Neural cell (in vitro differentiated cells): ENCODE data around the gene PPP1R14B. TPM values are rescaled to one million over a fixed set of nuclear protein-coding genes. Genes with fewer than 3 reads are reported as not detected.

Experiments
- H2AFZ ChIP-seq: fragments of 200-600, 300-800 bp; sonication (generic), shearing (Covaris generic); 2 replicates; pipeline ENCODE4 v1.6.0; 2014; ENCODE audit warnings: low read depth, mild to moderate bottlenecking, antibody characterized with exemption, low read length, moderate library complexity
- H3F3A ChIP-seq: fragments of 200-600 bp; shearing (Covaris generic); 2 replicates; pipeline ENCODE4 v1.6.1; 2016; ENCODE audit warnings: mild to moderate bottlenecking, moderate library complexity, mixed read lengths, antibody characterized with exemption, low read length; ENCODE audit not compliant: insufficient read depth, poor library complexity, severe bottlenecking
- H3K27ac ChIP-seq: fragments of 200-600, 300-800 bp; sonication (generic), shearing (Covaris generic); 2 replicates; pipeline ENCODE4 v1.5.1; 2014; ENCODE audit warnings: mild to moderate bottlenecking, low read length, moderate library complexity
- H3K27me3 ChIP-seq: fragments of 300-800, 200-600 bp; sonication (generic), shearing (Covaris generic); 2 replicates; pipeline ENCODE4 v1.6.0; 2014; ENCODE audit warnings: mild to moderate bottlenecking, low read depth, low read length, moderate library complexity; ENCODE audit not compliant: insufficient read depth
- H3K36me3 ChIP-seq: fragments of 300-800, 200-600 bp; sonication (generic), shearing (Covaris generic); 2 replicates; pipeline ENCODE4 v1.5.1; 2014; ENCODE audit warnings: mild to moderate bottlenecking, antibody characterized with exemption, low read length, moderate library complexity; ENCODE audit not compliant: insufficient read depth
- H3K4me2 ChIP-seq: fragments of 300-800, 200-600 bp; sonication (generic), shearing (Covaris generic); 2 replicates; pipeline ENCODE4 v1.6.0; 2014; ENCODE audit warnings: mild to moderate bottlenecking, low read length
- H3K4me3 ChIP-seq: fragments of 300-800, 200-600 bp; sonication (generic), shearing (Covaris generic); 2 replicates; pipeline ENCODE4 v1.5.1; 2014; ENCODE audit warnings: mild to moderate bottlenecking, low read length, moderate library complexity
- H3K79me2 ChIP-seq: fragments of 200-600 bp; shearing (Covaris generic); replicated peaks from 2 replicates; pipeline ENCODE4 v1.6.0; 2014; ENCODE audit warnings: mild to moderate bottlenecking, low read length, moderate library complexity; ENCODE audit not compliant: insufficient read depth
- H3K9ac ChIP-seq: fragments of 300-800, 200-600 bp; sonication (generic), shearing (Covaris generic); 2 replicates; pipeline ENCODE4 v1.6.1; 2016; ENCODE audit warnings: mild to moderate bottlenecking, low read length, mixed read lengths
- H3K9me2 ChIP-seq: fragments of 200-600 bp; shearing (Covaris generic); 2 replicates; pipeline ENCODE4 v1.6.1; 2016; ENCODE audit warnings: mild to moderate bottlenecking, low read length, mixed read lengths; ENCODE audit not compliant: insufficient read depth
- H3K9me3 ChIP-seq: fragments of 200-600, 300-800 bp; sonication (generic), shearing (Covaris generic); 2 replicates; pipeline ENCODE4 v1.6.1; 2016; ENCODE audit warnings: mild to moderate bottlenecking, mixed run types, low read length, moderate library complexity, mixed read lengths
- H4K20me1 ChIP-seq: fragments of 200-600 bp; shearing (Covaris generic); 2 replicates; pipeline ENCODE4 v1.6.1; 2016; ENCODE audit warnings: mild to moderate bottlenecking, mixed run types; ENCODE audit not compliant: insufficient read depth
- CTCF ChIP-seq: fragments of 450-650 bp; IDR thresholded peaks from 2 replicates; pipeline ENCODE4 v1.5.1; 2014; ENCODE audit warnings: antibody characterized with exemption, mild to moderate bottlenecking, moderate library complexity; ENCODE audit not compliant: poor library complexity, severe bottlenecking
- EP300 ChIP-seq: fragments of 450-650 bp; conservative IDR thresholded peaks from 2 replicates; pipeline ENCODE4 v1.6.1; 2014; ENCODE audit warnings: antibody characterized with exemption, mild to moderate bottlenecking, moderate library complexity; ENCODE audit not compliant: poor library complexity, severe bottlenecking
- EZH2 ChIP-seq: fragments of 200-600, 300-800 bp; shearing (Covaris generic), sonication (generic); IDR thresholded peaks from 2 replicates; pipeline ENCODE4 v1.6.1; 2014; ENCODE audit warnings: antibody characterized with exemption, low read length, borderline replicate concordance, mild to moderate bottlenecking; ENCODE audit not compliant: insufficient read depth, poor library complexity, severe bottlenecking
- MXI1 ChIP-seq: fragments of 450-650 bp; conservative IDR thresholded peaks from 2 replicates; pipeline ENCODE4 v1.6.1; 2014; ENCODE audit warnings: antibody characterized with exemption, mild to moderate bottlenecking; ENCODE audit not compliant: poor library complexity, severe bottlenecking
- POLR2AphosphoS5 ChIP-seq: IDR thresholded peaks from 2 replicates; pipeline ENCODE4 v1.6.1; 2012
- RAD21 ChIP-seq: fragments of 450-650 bp; conservative IDR thresholded peaks from 2 replicates; pipeline ENCODE4 v1.6.1; 2014; ENCODE audit warnings: antibody characterized with exemption, mild to moderate bottlenecking, moderate library complexity
- REST ChIP-seq: IDR thresholded peaks from 2 replicates; pipeline ENCODE4 v1.6.1; 2012; ENCODE audit warnings: borderline replicate concordance
- SMC3 ChIP-seq: fragments of 450-650 bp; conservative IDR thresholded peaks from 2 replicates; pipeline ENCODE4 v1.6.1; 2014; ENCODE audit warnings: antibody characterized with exemption, mild to moderate bottlenecking, moderate library complexity; ENCODE audit not compliant: poor library complexity
- TAF1 ChIP-seq: IDR thresholded peaks from 2 replicates; pipeline ENCODE4 v1.6.1; 2012; ENCODE audit warnings: low read depth
- polyA plus RNA-seq: library from polyadenylated mRNA; depleted of rRNA; stranded (reverse); fragments of >200 nt; gene quantifications from 2 replicates; pipeline ENCODE4 v1.2.3, GENCODE V29; 2014

PPP1R14B gene
- polyA plus RNA-seq, 1 donor from 2014 or later, result 400 TPM

GRCh38 chr11:64229090-64229743 is 17.5 kb downstream of the PPP1R14B start:
- Histone ChIP-seq H3K36me3 (no peaks in the 10 kb centered on the region), H3K4me3 (peak overlapping the region; percentile 94), H4K20me1 (no peaks in the 10 kb centered on the region), H3K27me3 (peaks cover 8% of the 10 kb centered on the region), H3K27ac (peak overlapping the region; percentile 88), H3K9me3 (no peaks in the 10 kb centered on the region), H3K9me2 (no peaks in the 10 kb centered on the region), H3K79me2 (peaks cover 6% of the 10 kb centered on the region), H3F3A (no peaks in the 10 kb centered on the region), H2AFZ (no peak overlapping the region), H3K9ac (peak overlapping the region; percentile 88), H3K4me2 (peak overlapping the region; percentile 70)
- TF ChIP-seq RAD21 (no peak), POLR2AphosphoS5 (no peak), CTCF (no peak), EP300 (no peak)

GRCh38 chr11:64227405-64227956 is 19.3 kb downstream of the PPP1R14B start:
- Histone ChIP-seq H3K4me2 (no peak overlapping the region), H3K27ac (no peak overlapping the region), H3K9me2 (no peaks in the 10 kb centered on the region), H3K27me3 (no peaks in the 10 kb centered on the region), H3F3A (no peaks in the 10 kb centered on the region), H3K79me2 (peaks cover 6% of the 10 kb centered on the region), H3K9ac (no peak overlapping the region), H3K36me3 (no peaks in the 10 kb centered on the region), H2AFZ (no peak overlapping the region), H4K20me1 (no peaks in the 10 kb centered on the region), H3K9me3 (no peaks in the 10 kb centered on the region), H3K4me3 (peak overlapping the region; percentile 84)
- no peak for TF ChIP-seq MXI1
- no peak for TF ChIP-seq REST
- no peak for TF ChIP-seq CTCF
- no peak for TF ChIP-seq RAD21
- no peak for TF ChIP-seq POLR2AphosphoS5
- no peak for TF ChIP-seq SMC3
- no peak for TF ChIP-seq TAF1
- TF ChIP-seq EP300, result no peak
- no peak for TF ChIP-seq EZH2
